ENCODE results near the gene PTGIS. TPM values are rescaled to one million over a fixed set of nuclear protein-coding genes. Genes with fewer than 3 reads are reported as not detected.

Gene PTGIS
- total RNA-seq, 1 donor, result under 0.01 TPM

DNA sequence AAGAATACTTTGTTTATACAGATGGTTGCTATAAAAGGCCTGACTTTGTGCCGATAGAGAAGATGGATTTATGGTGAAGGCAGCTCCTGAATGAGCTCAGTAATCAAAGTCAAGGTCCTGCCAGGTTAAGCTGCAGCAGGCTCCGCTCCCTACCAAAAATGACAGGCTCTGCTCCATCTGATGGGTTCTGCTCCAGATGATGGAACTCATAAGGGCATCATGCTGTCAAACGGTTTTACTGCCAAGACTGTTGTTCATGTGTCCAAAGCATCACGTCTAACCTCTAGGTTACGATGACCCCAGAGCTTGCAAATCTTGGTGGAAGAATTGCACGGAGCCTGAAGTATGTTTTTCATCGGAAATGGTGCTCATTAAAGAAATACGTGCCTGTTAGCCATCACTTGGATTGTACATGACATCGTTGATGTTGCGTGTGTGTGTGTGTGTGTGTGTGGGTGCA is 19.2 kb upstream of the PTGIS start:
- peaks cover 3% of the 10 kb centered on the region for H3K27me3 ChIP-seq (ENCODE audit: insufficient read depth, low read length)
- no peaks in the 10 kb centered on the region for H3K9me3 ChIP-seq (ENCODE audit: low read depth, low read length)
- H3K4me1 ChIP-seq (ENCODE audit: insufficient read depth, low read length), result peaks cover 39% of the 10 kb centered on the region
- H3K4me3 ChIP-seq (ENCODE audit: low read length), result no peak overlapping the region

- H3K4me3 ChIP-seq (ENCODE audit: low read length), result no peak overlapping the region
- H3K9me3 ChIP-seq (ENCODE audit: low read depth, low read length), result no peaks in the 10 kb centered on the region
- peaks cover 44% of the 10 kb centered on the region for H3K4me1 ChIP-seq (ENCODE audit: insufficient read depth, low read length)
- peaks cover 3% of the 10 kb centered on the region for H3K27me3 ChIP-seq (ENCODE audit: insufficient read depth, low read length)
Measured at GRCh38 chr20:49585585-49586245, 17.8 kb upstream of the PTGIS start.

DNA sequence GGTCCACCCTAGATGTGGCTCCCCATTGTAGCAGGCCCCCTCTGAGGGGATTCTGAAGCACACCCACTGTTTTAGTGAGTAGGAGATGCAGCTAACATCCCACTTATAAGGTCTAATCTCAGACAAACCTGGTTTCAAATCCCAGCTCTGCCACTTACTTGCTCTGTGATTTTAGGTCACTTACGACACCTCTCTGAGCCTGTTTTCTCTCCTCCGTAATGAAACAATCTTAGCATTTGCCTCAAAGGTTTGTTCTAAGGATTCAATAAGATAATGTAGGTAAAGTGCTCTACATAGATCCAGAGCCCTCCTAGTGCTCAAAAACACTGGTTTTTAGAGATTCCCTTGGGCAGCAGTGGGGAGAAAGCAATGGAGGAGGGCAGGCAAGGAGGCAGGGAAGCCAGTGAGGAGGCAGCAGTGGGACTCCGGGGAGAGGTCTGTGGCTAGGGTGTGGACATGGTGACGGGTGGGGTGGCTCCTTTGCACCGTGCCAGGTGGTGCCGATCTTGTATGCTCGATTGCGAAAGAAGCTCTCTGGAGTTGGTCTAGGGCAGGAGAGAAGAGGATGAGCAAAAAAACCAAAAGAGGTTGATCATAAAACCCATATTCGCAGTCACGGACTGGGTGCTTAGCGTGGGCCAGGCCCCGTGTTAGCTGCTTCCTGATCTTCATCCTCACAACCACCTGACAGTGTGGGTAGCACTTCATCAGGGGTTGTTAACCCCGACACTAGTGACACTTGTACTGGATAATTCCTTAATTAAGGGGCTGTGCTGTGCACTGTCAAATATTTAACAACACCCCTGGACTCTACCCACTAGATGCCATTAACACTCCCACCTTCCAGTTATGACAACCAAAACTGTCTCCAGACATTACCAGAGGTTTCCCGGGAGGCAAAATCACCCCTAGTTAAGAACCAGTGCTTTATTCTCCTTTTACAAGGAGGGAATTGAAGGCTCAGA is 16.8 kb upstream of the PTGIS start:
- Histone ChIP-seq H3K4me1 (ENCODE audit: insufficient read depth, low read length) (peaks cover 38% of the 10 kb centered on the region), H3K9me3 (ENCODE audit: low read depth, low read length) (no peaks in the 10 kb centered on the region), H3K4me3 (ENCODE audit: low read length) (no peak overlapping the region), H3K27me3 (ENCODE audit: insufficient read depth, low read length) (peaks cover 3% of the 10 kb centered on the region)

DNA sequence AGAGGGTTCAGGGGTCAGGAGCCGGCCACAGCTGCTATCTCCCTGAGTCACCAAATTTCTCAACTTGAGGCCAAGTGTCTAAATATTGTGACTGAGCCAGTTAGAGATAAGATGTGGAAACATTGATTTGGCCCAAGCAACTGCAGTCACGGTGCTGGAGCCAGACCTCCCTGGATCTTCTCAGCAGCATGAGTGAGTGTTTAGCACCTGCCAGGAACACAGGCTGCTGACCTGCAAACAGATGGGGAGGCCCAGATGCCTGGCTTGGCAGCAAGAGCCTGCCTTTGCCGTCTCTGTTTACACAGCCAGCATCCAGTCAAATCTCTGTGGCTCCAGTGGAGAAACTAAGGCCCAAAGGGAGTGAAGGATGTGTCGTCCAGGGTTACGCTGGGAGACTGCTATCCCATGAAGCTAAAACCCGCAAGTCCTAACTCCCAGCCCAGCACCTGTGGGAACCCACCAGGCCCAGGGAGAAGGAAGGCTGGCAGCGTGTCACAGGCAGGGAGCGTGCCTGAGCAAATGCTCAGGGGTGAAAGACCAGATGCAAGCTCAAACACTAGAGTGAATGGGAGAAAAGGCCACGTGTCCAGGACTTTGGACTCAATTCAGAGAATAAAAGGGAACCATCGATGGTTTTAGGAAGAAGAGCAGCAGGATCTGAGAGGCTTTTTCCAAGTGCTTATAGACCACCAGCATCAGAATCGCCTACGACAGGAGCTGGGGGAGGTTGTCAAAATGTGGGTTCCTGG is 15.9 kb upstream of the PTGIS start:
- Histone ChIP-seq H3K4me3 (ENCODE audit: low read length) (no peak overlapping the region), H3K9me3 (ENCODE audit: low read depth, low read length) (no peaks in the 10 kb centered on the region), H3K4me1 (ENCODE audit: insufficient read depth, low read length) (peaks cover 38% of the 10 kb centered on the region), H3K27me3 (ENCODE audit: insufficient read depth, low read length) (peaks cover 3% of the 10 kb centered on the region)

GRCh38 chr20:49583343-49583668 is 15.4 kb upstream of the PTGIS start:
- Histone ChIP-seq H3K4me3 (ENCODE audit: low read length) (no peak overlapping the region), H3K4me1 (ENCODE audit: insufficient read depth, low read length) (peaks cover 38% of the 10 kb centered on the region), H3K27me3 (ENCODE audit: insufficient read depth, low read length) (peaks cover 3% of the 10 kb centered on the region), H3K9me3 (ENCODE audit: low read depth, low read length) (no peaks in the 10 kb centered on the region)

DNA sequence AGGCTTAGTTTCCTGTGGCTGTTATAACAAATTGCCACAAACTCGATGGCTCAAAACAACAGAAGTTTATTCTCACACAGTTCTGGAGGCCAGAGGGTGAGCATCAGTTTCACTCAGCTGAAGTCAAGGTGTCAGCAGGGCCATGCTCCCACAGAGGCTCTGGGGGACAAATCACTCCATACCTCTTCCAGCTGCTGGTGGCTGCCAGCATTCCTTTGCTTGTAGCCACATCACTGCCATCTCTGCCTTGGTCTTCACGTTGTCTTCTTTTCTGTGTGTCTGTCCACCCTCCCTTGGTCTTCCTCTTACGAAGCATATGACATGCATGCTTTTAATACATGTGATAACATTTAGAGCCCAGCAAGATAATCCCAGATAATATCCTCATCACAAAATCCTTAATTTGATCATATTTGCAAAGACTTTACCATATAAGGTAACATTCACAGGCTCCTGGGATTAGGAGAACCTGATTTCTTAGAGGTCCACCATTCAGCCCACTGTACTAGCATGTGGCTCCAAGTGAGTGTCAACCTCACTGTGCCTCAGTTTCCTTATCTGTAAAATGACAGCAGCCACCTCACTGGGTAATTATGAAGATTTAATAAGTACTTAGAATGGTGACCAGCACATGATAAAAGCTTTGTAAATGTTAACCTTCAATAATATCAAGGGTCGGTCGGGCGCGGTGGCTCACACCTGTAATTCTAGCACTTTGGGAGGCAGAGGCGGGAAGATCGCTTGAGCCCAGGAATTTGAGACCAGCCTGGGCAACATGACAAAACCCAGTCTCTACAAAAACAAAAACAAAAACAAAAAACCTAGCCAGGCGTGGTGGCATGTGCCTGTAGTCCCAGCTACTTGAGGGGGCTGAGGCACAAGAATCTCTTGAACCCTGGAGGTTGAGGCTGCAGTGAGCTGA is 14.7 kb upstream of the PTGIS start:
- H3K27me3 ChIP-seq (ENCODE audit: insufficient read depth, low read length), result peaks cover 3% of the 10 kb centered on the region
- H3K4me1 ChIP-seq (ENCODE audit: insufficient read depth, low read length), result peaks cover 38% of the 10 kb centered on the region
- no peak overlapping the region for H3K4me3 ChIP-seq (ENCODE audit: low read length)
- H3K9me3 ChIP-seq (ENCODE audit: low read depth, low read length), result no peaks in the 10 kb centered on the region

- Histone ChIP-seq H3K4me3 (ENCODE audit: low read length) (no peak overlapping the region), H3K4me1 (ENCODE audit: insufficient read depth, low read length) (peaks cover 38% of the 10 kb centered on the region), H3K9me3 (ENCODE audit: low read depth, low read length) (no peaks in the 10 kb centered on the region), H3K27me3 (ENCODE audit: insufficient read depth, low read length) (peaks cover 3% of the 10 kb centered on the region)
Measured at GRCh38 chr20:49581482-49581881, 13.5 kb upstream of the PTGIS start.

GRCh38 chr20:49580813-49581174 is 12.9 kb upstream of the PTGIS start:
- Histone ChIP-seq H3K4me1 (ENCODE audit: insufficient read depth, low read length) (peaks cover 36% of the 10 kb centered on the region), H3K9me3 (ENCODE audit: low read depth, low read length) (no peaks in the 10 kb centered on the region), H3K27me3 (ENCODE audit: insufficient read depth, low read length) (peaks cover 3% of the 10 kb centered on the region), H3K4me3 (ENCODE audit: low read length) (no peak overlapping the region)

DNA sequence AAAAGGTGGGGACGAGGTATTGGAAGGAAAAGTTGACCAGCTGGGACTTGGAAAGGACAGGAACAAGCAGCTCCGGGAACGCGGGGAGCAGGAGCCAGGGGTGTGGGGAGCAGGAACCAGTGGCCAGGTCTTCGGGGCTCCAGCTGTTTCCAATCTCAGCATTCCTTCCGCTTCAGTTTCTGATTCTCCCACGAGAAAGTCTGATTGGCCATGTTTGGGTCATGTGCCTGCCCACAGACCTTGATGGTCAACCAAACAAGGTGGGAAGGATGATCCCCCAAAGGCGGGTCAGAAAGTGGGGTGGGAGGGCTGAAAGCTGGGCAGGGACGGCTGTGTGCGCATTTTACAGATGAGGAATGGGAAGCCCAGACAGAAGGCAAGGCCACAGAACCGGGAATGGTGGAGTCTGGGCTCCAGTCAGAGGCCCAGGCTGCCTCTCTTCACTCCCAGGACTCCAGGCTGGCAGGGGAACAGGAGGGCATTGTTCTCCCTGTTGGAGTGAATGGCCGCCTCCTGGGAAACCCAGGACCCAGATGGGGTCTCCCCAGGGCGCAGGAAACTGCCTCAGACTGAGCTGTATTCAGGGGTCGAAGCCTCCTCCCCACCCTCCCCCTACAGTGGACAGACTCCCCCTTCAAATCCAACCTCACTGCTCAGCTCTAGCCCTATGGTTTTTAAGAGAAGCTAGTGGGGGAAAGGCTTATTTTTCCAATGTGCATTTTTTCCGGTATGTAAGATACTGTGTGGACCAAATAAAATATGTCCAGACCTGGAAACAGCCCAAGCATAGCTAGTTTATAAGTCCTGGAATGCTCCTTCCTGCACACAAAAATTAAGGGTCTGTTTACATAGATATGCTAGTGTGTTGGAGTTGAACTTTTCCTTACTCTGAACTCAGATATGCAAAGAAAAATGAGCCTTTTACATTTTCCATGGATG is 12.2 kb upstream of the PTGIS start:
- Histone ChIP-seq H3K4me1 (ENCODE audit: insufficient read depth, low read length) (peaks cover 30% of the 10 kb centered on the region), H3K9me3 (ENCODE audit: low read depth, low read length) (no peaks in the 10 kb centered on the region), H3K4me3 (ENCODE audit: low read length) (no peak overlapping the region), H3K27me3 (ENCODE audit: insufficient read depth, low read length) (peaks cover 3% of the 10 kb centered on the region)

- Histone ChIP-seq H3K9me3 (ENCODE audit: low read depth, low read length) (no peaks in the 10 kb centered on the region), H3K4me3 (ENCODE audit: low read length) (no peak overlapping the region), H3K4me1 (ENCODE audit: insufficient read depth, low read length) (peaks cover 21% of the 10 kb centered on the region), H3K27me3 (ENCODE audit: insufficient read depth, low read length) (peaks cover 3% of the 10 kb centered on the region)
Measured at GRCh38 chr20:49579195-49579594, 11.3 kb upstream of the PTGIS start.

DNA sequence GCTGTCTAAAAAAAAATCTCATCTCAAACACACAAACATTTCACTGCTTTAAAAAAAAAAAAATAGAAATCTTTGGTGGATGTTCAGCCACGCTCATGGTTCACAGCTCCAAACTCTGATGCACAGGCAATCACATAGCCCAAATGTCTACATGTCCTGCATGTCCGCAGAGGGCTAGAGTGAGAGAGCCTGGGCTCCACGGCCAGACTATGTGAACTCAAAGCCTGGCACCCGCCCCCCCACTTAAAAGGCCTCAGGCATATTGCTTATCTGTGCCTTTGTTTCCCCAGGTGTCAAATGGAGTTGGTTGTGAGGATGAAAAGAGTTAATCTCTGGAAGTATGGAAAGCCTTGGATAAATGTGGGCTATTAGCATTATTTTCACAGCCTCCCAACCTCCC is 10.5 kb upstream of the PTGIS start:
- no peak overlapping the region for H3K4me3 ChIP-seq (ENCODE audit: low read length)
- H3K4me1 ChIP-seq (ENCODE audit: insufficient read depth, low read length), result peaks cover 13% of the 10 kb centered on the region
- no peaks in the 10 kb centered on the region for H3K9me3 ChIP-seq (ENCODE audit: low read depth, low read length)
- H3K27me3 ChIP-seq (ENCODE audit: insufficient read depth, low read length), result peaks cover 3% of the 10 kb centered on the region

GRCh38 chr20:49575551-49576060 is 7.7 kb upstream of the PTGIS start:
- Histone ChIP-seq H3K9me3 (ENCODE audit: low read depth, low read length) (no peaks in the 10 kb centered on the region), H3K27me3 (ENCODE audit: insufficient read depth, low read length) (peaks cover 10% of the 10 kb centered on the region), H3K4me1 (ENCODE audit: insufficient read depth, low read length) (peaks cover under 1% of the 10 kb centered on the region), H3K4me3 (ENCODE audit: low read length) (no peak overlapping the region)

DNA sequence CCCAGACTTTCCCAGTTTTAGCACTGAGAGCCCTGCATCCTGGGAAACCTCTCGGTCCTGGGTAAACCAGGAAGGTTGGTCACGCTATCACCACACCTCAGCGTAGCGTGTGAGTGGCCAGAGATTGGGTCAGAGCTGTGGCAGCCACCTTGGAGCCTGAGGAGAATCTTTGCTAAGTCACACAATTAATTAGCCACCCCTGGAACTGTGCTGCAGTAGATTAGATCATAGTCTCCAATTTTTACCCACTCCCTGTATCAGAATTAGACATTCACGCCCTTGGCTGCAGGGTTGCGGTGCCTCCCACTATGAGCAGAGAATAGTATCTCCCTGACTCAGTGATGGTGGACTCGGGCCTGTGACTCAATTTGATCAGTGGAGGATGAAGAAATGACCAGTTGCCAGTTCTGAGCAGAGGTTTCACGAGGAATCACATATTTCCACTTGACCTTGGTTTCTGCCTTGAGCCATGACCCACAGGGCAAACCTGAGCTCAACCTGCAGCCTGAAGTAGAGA is 6.0 kb upstream of the PTGIS start:
- Histone ChIP-seq H3K9me3 (ENCODE audit: low read depth, low read length) (no peaks in the 10 kb centered on the region), H3K4me1 (ENCODE audit: insufficient read depth, low read length) (no peaks in the 10 kb centered on the region), H3K4me3 (ENCODE audit: low read length) (no peak overlapping the region), H3K27me3 (ENCODE audit: insufficient read depth, low read length) (peaks cover 26% of the 10 kb centered on the region)
